B cell (primary cell): ENCODE measurements around the gene KBTBD13. TPM values are rescaled to one million over a fixed set of nuclear protein-coding genes. Genes with fewer than 3 reads are reported as not detected.

Experiments used
- ATAC-seq: fragments of 200-7000 bp; cut with Tn5 transposase; one replicate; pipeline ENCODE4 v1.10.0; 2021; ENCODE audit warnings: low read depth, mild to moderate bottlenecking, moderate number of reproducible peaks, moderate library complexity
- CTCF ChIA-PET: fragments of 350-600 bp; sonication (Branson Sonifier 250); formaldehyde crosslinking; loops from one replicate; lab custom pipeline; 2021; ENCODE audit warnings: antibody characterized with exemption, inconsistent platforms; lab: Charles Lee
- POLR2A ChIA-PET: fragments of 350-600 bp; sonication (Branson Sonifier 250); formaldehyde crosslinking; loops from one replicate; lab custom pipeline; 2021; ENCODE audit warnings: antibody characterized with exemption; lab: Charles Lee
- DNase-seq: peaks from one replicate; pipeline ENCODE4 v3.0.0; 2013
- H2AFZ ChIP-seq: 2 replicates; pipeline ENCODE4 v1.6.1; 2012; ENCODE audit warnings: mild to moderate bottlenecking, low read depth, low read length; ENCODE audit not compliant: insufficient read depth, poor library complexity, severe bottlenecking
- H3K27ac ChIP-seq, 2 donors: 1 replicate in 1 of 2; 2 replicates in 1 of 2; pipeline ENCODE4 v1.5.1; 2012 to 2013; ENCODE audit warnings: low read length in 2 of 2, mild to moderate bottlenecking in 2 of 2, moderate library complexity in 1 of 2
- H3K27me3 ChIP-seq, 4 experiments: fragments of 200-600 bp in 1 of 4; sonication (generic) in 1 of 4; replicated peaks in 1 of 4; 1 replicate in 2 of 4; 2 replicates in 2 of 4; pipeline versions ENCODE4 v1.6.1 to v1.7.0; 2013 to 2016; ENCODE audit warnings: low read length in 3 of 4, mild to moderate bottlenecking in 2 of 4, mixed read lengths in 1 of 4, moderate library complexity in 1 of 4; ENCODE audit not compliant: insufficient read depth in 4 of 4, control insufficient read depth in 3 of 4; ENCODE audit errors: control extremely low read depth in 1 of 4
- H3K36me3 ChIP-seq, 2 experiments: replicated peaks in 1 of 2; 1 replicate in 1 of 2; 2 replicates in 1 of 2; pipeline versions ENCODE4 v1.6.1 to v1.7.1; 2013; ENCODE audit warnings: low read length in 1 of 2; ENCODE audit not compliant: insufficient read depth in 2 of 2, control insufficient read depth in 1 of 2; ENCODE audit errors: control extremely low read depth in 1 of 2, extremely low read depth in 1 of 2
- H3K4me1 ChIP-seq, 2 donors: fragments of 200-600 bp in 1 of 2; sonication (generic) in 1 of 2; 1 replicate in 1 of 2; 2 replicates in 1 of 2; pipeline versions ENCODE4 v1.5.1 to v1.6.1; 2013 to 2017; ENCODE audit warnings: low read length in 2 of 2; ENCODE audit not compliant: control insufficient read depth in 2 of 2, insufficient read depth in 2 of 2
- H3K4me2 ChIP-seq: replicated peaks from 2 replicates; pipeline ENCODE3; 2012; ENCODE audit warnings: mild to moderate bottlenecking, low read depth, low read length; ENCODE audit not compliant: poor library complexity, severe bottlenecking
- H3K4me3 ChIP-seq, 5 experiments: fragments of 200-600 bp in 1 of 5; sonication (generic) in 1 of 5; 1 replicate in 3 of 5; 2 replicates in 2 of 5; pipeline versions ENCODE4 v1.5.1 to v1.7.0; 2011 to 2016; ENCODE audit warnings: low read length in 4 of 5, mild to moderate bottlenecking in 4 of 5, low read depth in 2 of 5, control low read depth in 1 of 5, moderate library complexity in 1 of 5; ENCODE audit not compliant: insufficient read depth in 1 of 5; ENCODE audit errors: control extremely low read depth in 1 of 5, extremely low read depth in 1 of 5
- H3K79me2 ChIP-seq: fragments of 200-600 bp; sonication (generic); one replicate; pipeline ENCODE4 v1.6.0; 2016; ENCODE audit warnings: low read length; ENCODE audit not compliant: control insufficient read depth, insufficient read depth
- H3K9ac ChIP-seq: fragments of 200-600 bp; sonication (generic); 2 replicates; pipeline ENCODE4 v1.6.1; 2017; ENCODE audit warnings: mild to moderate bottlenecking, low read length, moderate library complexity
- H3K9me3 ChIP-seq, 3 donors: one replicate each; pipeline versions ENCODE4 v1.6.1 to v1.7.1; 2013; ENCODE audit warnings: low read length in 2 of 3; ENCODE audit not compliant: control insufficient read depth in 2 of 3, insufficient read depth in 1 of 3; ENCODE audit errors: control extremely low read depth in 1 of 3
- H4K20me1 ChIP-seq: 2 replicates; pipeline ENCODE4 v1.6.0; 2012; ENCODE audit warnings: mild to moderate bottlenecking, low read length; ENCODE audit not compliant: insufficient read depth, control insufficient read depth, poor library complexity, severe bottlenecking
- H3K27ac Mint-ChIP-seq: one replicate; pipeline ENCODE4 v1.8.0; 2021; ENCODE audit warnings: mixed read lengths
- H3K27me3 Mint-ChIP-seq: one replicate; pipeline ENCODE4 v1.8.0; 2021; ENCODE audit warnings: mixed read lengths
- H3K4me1 Mint-ChIP-seq: one replicate; pipeline ENCODE4 v1.8.0; 2021; ENCODE audit warnings: mixed read lengths
- H3K4me3 Mint-ChIP-seq: one replicate; pipeline ENCODE4 v1.8.0; 2021; ENCODE audit warnings: mixed read lengths
- H3K9me3 Mint-ChIP-seq: one replicate; pipeline ENCODE4 v1.8.0; 2022; ENCODE audit warnings: mixed read lengths; ENCODE audit not compliant: insufficient read depth
- CTCF ChIP-seq: fragments of 200-600 bp; IDR thresholded peaks from one replicate; pipeline ENCODE4 v1.8.0; 2022; ENCODE audit warnings: antibody characterized with exemption, mild to moderate bottlenecking
- EZH2 ChIP-seq: IDR thresholded peaks from 2 replicates; pipeline ENCODE4 v1.6.1; 2012; ENCODE audit warnings: borderline replicate concordance, low read depth, mild to moderate bottlenecking, moderate library complexity, low read length; ENCODE audit not compliant: insufficient read depth, poor library complexity, severe bottlenecking
- WGBS: methylation state at CpG from one replicate; pipeline ENCODE4 v1.1.5; 2013; ENCODE audit warnings: missing lambda C conversion rate; ENCODE audit not compliant: insufficient coverage; 5-methylcytosine and 5-hydroxymethylcytosine counted together
- intact Hi-C: fragments of 100-400 bp; cut with micrococcal nuclease; formaldehyde crosslinking; loops from one replicate; pipeline ENCODE4 v1.10.0; 2022
- polyA plus RNA-seq: library from polyadenylated mRNA; depleted of rRNA; stranded (reverse); fragments of >200 nt; gene quantifications from 2 replicates; pipeline ENCODE4 v1.2.3, GENCODE V29; 2012
- total RNA-seq, 2 donors: library from RNA; stranded (reverse); fragments of 120-200 nt in 1 of 2; gene quantifications; 1 replicate in 1 of 2; 2 replicates in 1 of 2; pipeline versions ENCODE4 v1.2.3 to v1.2.4, GENCODE V29; 2013 to 2022

KBTBD13 gene
- total and polyA plus RNA-seq, 2 donors (not counting 1 experiment from before 2014, with no cell fraction given), result not detected

DNA sequence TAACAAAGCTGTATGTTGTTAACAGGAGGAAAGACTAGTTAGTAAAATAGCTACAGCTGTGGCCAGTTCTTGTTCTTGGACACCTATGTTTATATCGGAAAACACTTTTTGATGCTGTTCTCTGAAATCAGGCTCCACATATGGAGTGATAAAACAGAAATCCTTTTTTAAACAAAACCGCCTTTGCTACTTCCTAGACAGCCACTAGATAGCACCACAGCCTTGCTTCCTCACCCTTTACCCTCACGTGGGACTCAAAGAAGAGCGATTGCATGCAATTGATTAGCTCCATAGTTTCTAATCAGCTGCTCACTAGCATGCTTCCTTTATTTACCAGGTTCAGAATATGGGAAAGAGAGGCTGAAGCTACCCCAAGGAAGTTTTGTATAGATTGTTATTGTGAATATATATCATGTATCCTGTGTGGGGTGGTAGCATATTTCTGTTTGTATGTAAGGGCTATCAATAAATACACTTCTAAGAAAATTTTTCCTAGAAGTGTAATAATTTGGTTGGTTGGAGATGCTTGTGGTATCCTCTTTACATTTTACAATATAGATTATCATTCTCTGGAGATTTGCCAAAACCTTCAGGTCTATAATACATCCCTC lies 42.8 kb upstream of the KBTBD13 start:
- Histone ChIP-seq H4K20me1 (no peaks in the 10 kb centered on the region), H3K4me2 (peak overlapping the region; percentile 48), H3K9ac (no peak overlapping the region), H3K9me3 (no peaks in the 10 kb centered on the region), H3K4me3 (no peak overlapping the region), H2AFZ (peak overlapping the region; percentile 58), H3K79me2 (peaks cover 12% of the 10 kb centered on the region), H3K36me3 (no peaks in the 10 kb centered on the region), H3K4me1 (peaks cover 8 to 21% of the 10 kb centered on the region in 2 donors), H3K27me3 (peaks cover 0 to 3% (median 0%) of the 10 kb centered on the region in 4 experiments), H3K27ac (no peak overlapping the region)
- TF ChIP-seq EZH2 (no peak), CTCF (no peak)
- H3K4me1 Mint-ChIP-seq, result peaks cover 14% of the 10 kb centered on the region
- intact Hi-C loops, result loop anchor here (1.0 to 2.0 kb wide), 3 partner anchors 15 to 264 kb away; no protein-coding TSS in a partner anchor
- no peak overlapping the region for H3K4me3 Mint-ChIP-seq
- H3K27ac Mint-ChIP-seq, result no peak overlapping the region
- peaks cover 9% of the 10 kb centered on the region for H3K27me3 Mint-ChIP-seq
- no peaks in the 10 kb centered on the region for H3K9me3 Mint-ChIP-seq
- DNase-seq (peak; percentile 63), ATAC-seq (no peak)
- POLR2A ChIA-PET, result interaction anchor here (0.6 to 1.0 kb wide), 2 partner anchors 261 to 271 kb away, joined by 4 to 11 read pairs; partner anchors contain the start of gene RNU5B-1
- CTCF ChIA-PET, result interaction anchor here (0.6 to 2.7 kb wide), 19 partner anchors 8 to 358 kb away, joined by 3 to 19 read pairs (median 4); partner anchors contain the start of genes KBTBD13 and PARP16
- WGBS, result 0% methylated on average over 3 of the region's 4 CpGs

DNA sequence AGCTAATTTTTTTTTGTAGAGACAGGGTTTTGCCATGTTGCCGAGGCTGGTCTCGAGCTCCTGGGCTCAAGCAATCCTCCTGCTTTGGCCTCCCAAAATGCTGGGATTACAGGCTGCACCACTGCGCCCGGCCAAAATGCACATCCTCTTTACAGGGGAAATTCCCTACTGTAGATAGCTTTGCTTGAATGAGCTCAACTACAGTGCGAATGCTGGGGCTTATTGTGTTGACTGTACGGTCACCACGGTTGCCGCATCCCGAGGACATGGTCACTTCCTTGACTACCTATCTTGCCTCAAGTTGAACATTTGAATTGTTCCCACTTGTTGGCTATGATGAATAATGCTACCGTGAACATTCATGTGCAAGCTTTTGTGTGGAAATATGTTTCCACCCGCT lies 41.8 kb upstream of the KBTBD13 start:
- CTCF ChIA-PET, result interaction anchor here (0.7 to 2.7 kb wide), 16 partner anchors 9 to 357 kb away, joined by 3 to 19 read pairs (median 4); partner anchors contain the start of genes CLPX, KBTBD13 and PARP16
- ATAC-seq, result no peak
- intact Hi-C loops, result no loop called here

More for the DNA sequence above, 41.8 kb upstream of the KBTBD13 start:
- Mint-ChIP-seq H3K4me1 (peaks cover 14% of the 10 kb centered on the region), H3K27ac (no peak overlapping the region), H3K27me3 (peaks cover 9% of the 10 kb centered on the region), H3K9me3 (no peaks in the 10 kb centered on the region), H3K4me3 (no peak overlapping the region)
- Histone ChIP-seq H4K20me1 (no peaks in the 10 kb centered on the region), H3K4me3 (no peak overlapping the region), H2AFZ (no peak overlapping the region), H3K27ac (no peak overlapping the region), H3K27me3 (peaks cover 0 to 3% (median 0%) of the 10 kb centered on the region in 4 experiments), H3K79me2 (peaks cover 5% of the 10 kb centered on the region), H3K9ac (no peak overlapping the region), H3K4me1 (peaks cover 8 to 20% of the 10 kb centered on the region in 2 donors), H3K36me3 (no peaks in the 10 kb centered on the region), H3K9me3 (no peaks in the 10 kb centered on the region), H3K4me2 (no peak overlapping the region)
- 97% methylated on average over 9 of the region's 11 CpGs for WGBS
- no peak for DNase-seq
- POLR2A ChIA-PET, result interaction anchor here (0.7 kb wide), 1 partner anchor 55 kb away, joined by 5 read pairs; no protein-coding TSS in a partner anchor
- TF ChIP-seq EZH2 (no peak), CTCF (no peak)
